Osteocyte (in vitro differentiated cells): ENCODE measurements around the gene SPACA4. TPM values are rescaled to one million over a fixed set of nuclear protein-coding genes. Genes with fewer than 3 reads are reported as not detected.

Experiments
- DNase-seq: peaks from one replicate; pipeline ENCODE4 v3.0.0; 2021; ENCODE audit warnings: mixed read lengths; ENCODE audit not compliant: unreplicated experiment; ENCODE audit errors: extremely low spot score
- H3K27ac Mint-ChIP-seq: one replicate; pipeline ENCODE4 v1.8.0; 2021; ENCODE audit warnings: mild to moderate bottlenecking, mixed read lengths; ENCODE audit not compliant: unreplicated experiment
- H3K27me3 Mint-ChIP-seq: one replicate; pipeline ENCODE4 v1.8.0; 2021; ENCODE audit warnings: mixed read lengths; ENCODE audit not compliant: unreplicated experiment
- H3K36me3 Mint-ChIP-seq: one replicate; pipeline ENCODE4 v1.8.0; 2021; ENCODE audit warnings: mixed read lengths; ENCODE audit not compliant: unreplicated experiment
- H3K4me1 Mint-ChIP-seq: one replicate; pipeline ENCODE4 v1.8.0; 2021; ENCODE audit warnings: mixed read lengths; ENCODE audit not compliant: unreplicated experiment
- H3K4me3 Mint-ChIP-seq: one replicate; pipeline ENCODE4 v1.8.0; 2021; ENCODE audit warnings: mild to moderate bottlenecking, moderate library complexity, mixed read lengths; ENCODE audit not compliant: unreplicated experiment
- H3K9me3 Mint-ChIP-seq: one replicate; pipeline ENCODE4 v1.8.0; 2021; ENCODE audit warnings: mixed read lengths; ENCODE audit not compliant: unreplicated experiment
- total RNA-seq: library from RNA; stranded (reverse); gene quantifications from 2 replicates; pipeline ENCODE4 v1.2.1, GENCODE V29; 2021
- TF ChIP-seq, protein P1 (sequence below): fragments of 200-600 bp; sonication (generic); IDR thresholded peaks from 2 replicates; pipeline ENCODE4 v1.5.0; 2021; ENCODE audit warnings: antibody characterized with exemption, mild to moderate bottlenecking, moderate library complexity

Gene SPACA4
- total RNA-seq, 1 donor from 2014 or later = not detected

DNA sequence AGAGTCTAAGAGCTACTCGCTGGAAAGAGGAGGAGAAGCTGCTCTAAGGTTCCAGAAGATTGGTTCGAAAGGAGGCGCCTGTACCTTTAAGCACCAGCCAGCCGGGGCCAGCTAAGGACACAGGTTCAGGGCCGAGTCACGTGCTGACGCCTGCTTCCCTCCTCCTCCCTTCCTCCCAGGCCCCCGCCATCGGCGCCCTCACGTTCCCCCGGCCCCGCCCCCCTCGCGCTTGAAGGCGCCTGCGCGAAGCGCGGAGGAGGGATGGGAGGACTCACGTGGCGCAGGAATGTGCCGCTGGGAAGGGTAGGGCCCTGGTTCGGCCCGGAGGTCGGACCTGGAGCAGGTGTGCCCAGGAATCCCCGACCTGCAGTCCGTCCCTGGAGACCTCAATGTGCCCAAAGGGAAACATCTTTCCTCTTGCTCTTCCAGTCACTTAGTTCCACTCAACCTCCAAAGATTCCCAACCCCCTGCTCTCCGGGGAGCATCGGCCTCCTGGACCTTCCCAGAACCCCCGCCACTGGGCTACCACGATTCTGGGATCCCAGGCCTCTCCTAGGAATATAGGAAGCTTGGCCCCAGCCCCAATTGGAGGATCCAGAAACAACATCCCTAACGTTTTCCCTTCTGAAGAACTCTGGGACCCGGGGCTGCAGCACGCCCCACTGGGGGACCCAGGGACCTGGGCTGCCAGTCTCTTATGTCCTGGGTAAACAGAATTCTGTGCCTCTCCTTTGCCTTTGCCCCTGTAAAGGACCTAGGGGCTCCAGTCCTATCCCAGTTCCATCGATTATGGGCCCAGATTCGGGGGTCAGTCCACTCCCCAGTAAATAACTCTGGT is 28.1 kb downstream of the SPACA4 start:
- peaks cover 4% of the 10 kb centered on the region for H3K36me3 Mint-ChIP-seq
- peak; percentile 97 for DNase-seq
- peaks cover 75% of the 10 kb centered on the region for H3K4me1 Mint-ChIP-seq
- H3K4me3 Mint-ChIP-seq = peak overlapping the region; percentile 76
- TF ChIP-seq, protein P1, sequence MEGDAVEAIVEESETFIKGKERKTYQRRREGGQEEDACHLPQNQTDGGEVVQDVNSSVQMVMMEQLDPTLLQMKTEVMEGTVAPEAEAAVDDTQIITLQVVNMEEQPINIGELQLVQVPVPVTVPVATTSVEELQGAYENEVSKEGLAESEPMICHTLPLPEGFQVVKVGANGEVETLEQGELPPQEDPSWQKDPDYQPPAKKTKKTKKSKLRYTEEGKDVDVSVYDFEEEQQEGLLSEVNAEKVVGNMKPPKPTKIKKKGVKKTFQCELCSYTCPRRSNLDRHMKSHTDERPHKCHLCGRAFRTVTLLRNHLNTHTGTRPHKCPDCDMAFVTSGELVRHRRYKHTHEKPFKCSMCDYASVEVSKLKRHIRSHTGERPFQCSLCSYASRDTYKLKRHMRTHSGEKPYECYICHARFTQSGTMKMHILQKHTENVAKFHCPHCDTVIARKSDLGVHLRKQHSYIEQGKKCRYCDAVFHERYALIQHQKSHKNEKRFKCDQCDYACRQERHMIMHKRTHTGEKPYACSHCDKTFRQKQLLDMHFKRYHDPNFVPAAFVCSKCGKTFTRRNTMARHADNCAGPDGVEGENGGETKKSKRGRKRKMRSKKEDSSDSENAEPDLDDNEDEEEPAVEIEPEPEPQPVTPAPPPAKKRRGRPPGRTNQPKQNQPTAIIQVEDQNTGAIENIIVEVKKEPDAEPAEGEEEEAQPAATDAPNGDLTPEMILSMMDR = no peak
- H3K27ac Mint-ChIP-seq = peak overlapping the region; percentile 93
- H3K9me3 Mint-ChIP-seq = no peaks in the 10 kb centered on the region
- no peaks in the 10 kb centered on the region for H3K27me3 Mint-ChIP-seq

DNA sequence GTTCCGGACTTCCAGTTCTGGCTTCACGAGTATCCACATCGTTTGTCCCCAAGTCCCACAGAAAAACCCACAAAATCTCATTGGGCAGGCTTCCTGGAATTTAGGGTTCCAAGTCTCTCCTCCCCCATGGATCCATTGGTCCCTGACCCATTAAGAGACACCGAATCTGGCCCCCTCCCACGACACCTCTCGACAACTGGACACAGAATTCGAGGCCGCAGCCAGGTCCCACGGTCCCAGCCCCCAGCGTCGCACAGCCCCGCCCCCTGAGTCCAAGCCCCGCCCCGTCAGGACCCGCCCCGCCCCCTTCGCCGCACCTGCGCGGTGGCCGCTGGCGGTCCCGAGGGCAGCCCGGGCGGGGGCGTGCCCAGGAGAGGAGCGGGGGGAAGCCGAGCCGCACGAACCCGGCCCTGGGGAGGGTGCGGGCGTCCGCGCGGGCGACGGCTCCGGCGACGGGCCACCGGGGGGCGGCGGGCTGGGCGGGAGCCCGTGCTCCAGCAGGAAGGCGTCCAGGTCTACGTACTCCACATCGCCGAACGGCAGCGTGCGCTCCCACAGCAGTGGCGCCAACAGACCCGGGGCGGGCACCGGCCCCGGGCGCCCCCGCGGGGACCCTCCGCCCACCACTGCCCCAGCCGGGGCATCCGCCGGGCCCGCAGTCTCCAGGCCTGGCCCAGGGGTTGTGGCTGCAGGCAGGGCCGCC is 28.9 kb downstream of the SPACA4 start:
- DNase-seq = no peak
- Mint-ChIP-seq H3K4me1 (peaks cover 68% of the 10 kb centered on the region), H3K27ac (peak overlapping the region; percentile 100), H3K36me3 (peaks cover 2% of the 10 kb centered on the region), H3K27me3 (peaks cover 2% of the 10 kb centered on the region), H3K9me3 (no peaks in the 10 kb centered on the region), H3K4me3 (peak overlapping the region; percentile 96)
- TF ChIP-seq, protein P1 = no peak

DNA sequence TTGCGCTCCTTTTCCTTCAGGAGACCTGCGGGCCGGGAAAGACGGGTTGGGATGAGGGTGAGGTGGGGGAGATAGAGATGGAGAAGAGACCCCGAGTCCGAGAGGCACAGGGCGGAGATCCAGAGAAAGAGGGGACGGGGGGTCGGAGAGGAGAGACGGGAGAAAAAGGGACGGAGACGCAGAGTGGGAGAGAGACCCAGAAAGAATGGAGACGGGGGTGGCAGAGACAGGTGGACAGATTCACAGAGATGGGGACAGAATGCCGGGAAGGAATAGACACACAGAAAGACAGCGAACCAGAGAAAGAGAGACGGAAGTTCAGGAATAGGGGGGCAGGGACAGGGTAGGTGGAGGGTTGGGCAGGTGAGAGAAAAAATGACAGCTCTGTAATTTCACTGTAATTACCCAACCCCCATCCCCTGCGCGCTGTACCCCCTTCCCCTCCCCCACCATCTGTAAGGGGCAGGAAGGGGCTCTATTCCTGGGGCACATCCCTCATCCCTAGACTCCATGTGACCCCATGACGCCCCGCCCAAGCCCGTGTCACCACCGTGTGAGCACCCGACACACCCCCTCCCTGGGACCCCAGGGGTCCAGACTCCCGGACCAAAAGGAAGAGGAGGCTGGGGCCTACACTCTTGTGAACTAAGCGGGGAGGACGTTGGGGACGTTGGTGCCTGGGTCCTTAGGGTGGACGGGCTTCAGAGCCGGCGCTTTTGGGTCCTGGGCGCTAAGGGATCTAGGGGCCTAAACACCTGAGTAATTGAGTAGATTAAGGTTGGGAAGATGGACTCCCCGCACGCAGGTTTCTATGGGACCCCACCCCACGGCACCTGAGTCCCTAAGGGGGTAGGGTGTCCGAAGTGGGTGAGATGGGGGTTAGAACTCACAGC is 29.7 kb downstream of the SPACA4 start:
- Mint-ChIP-seq H3K27ac (peak overlapping the region; percentile 100), H3K4me1 (peaks cover 60% of the 10 kb centered on the region), H3K4me3 (peak overlapping the region; percentile 96), H3K36me3 (peaks cover 2% of the 10 kb centered on the region), H3K27me3 (peaks cover 2% of the 10 kb centered on the region), H3K9me3 (no peaks in the 10 kb centered on the region)
- TF ChIP-seq, protein P1 = no peak
- DNase-seq = no peak

GRCh38 chr19:48636859-48637448 is 30.4 kb downstream of the SPACA4 start, which contains the start of gene DBP:
TSS of gene DBP (minus strand) at chr19:48637379. CDS start at chr19:48636994, 385 bp downstream.
- H3K36me3 Mint-ChIP-seq = peaks cover 2% of the 10 kb centered on the region
- peaks cover 6% of the 10 kb centered on the region for H3K27me3 Mint-ChIP-seq
- peak within 1 kb of the TSS; percentile 96 for H3K4me3 Mint-ChIP-seq
- H3K9me3 Mint-ChIP-seq = no peaks in the 10 kb centered on the region
- TF ChIP-seq, protein P1 = peak; percentile 27
- peaks cover 53% of the 10 kb centered on the region for H3K4me1 Mint-ChIP-seq
- no peak for DNase-seq
- H3K27ac Mint-ChIP-seq = peak within 1 kb of the TSS; percentile 100
